Kidney (tissue), 14 donors: ENCODE data around the gene NEDD4. TPM values are rescaled to one million over a fixed set of nuclear protein-coding genes. Genes with fewer than 3 reads are reported as not detected.

Experiments used
- DNase-seq, 5 donors: peaks; one replicate each; pipeline ENCODE4 v3.0.0-alpha.2; 2013 to 2020
- FAIRE-seq: peaks from 2 replicates; lab custom pipeline; 2012; peaks lifted over from hg19 to GRCh38; lab: Jason Lieb, UNC
- H3K27ac ChIP-seq, 2 donors: one replicate each; pipeline ENCODE4 v1.7.0; 2013; ENCODE audit warnings: low read depth in 2 of 2, low read length in 2 of 2, inconsistent platforms in 1 of 2
- H3K27me3 ChIP-seq: one replicate; pipeline ENCODE4 v1.7.1; 2013; ENCODE audit warnings: low read length, inconsistent platforms; ENCODE audit not compliant: control insufficient read depth, insufficient read depth
- H3K36me3 ChIP-seq, 3 donors: one replicate each; pipeline versions ENCODE4 v1.7.0 to v1.7.1; 2013; ENCODE audit warnings: low read length in 3 of 3, control low read depth in 1 of 3, inconsistent platforms in 1 of 3; ENCODE audit not compliant: insufficient read depth in 3 of 3, control insufficient read depth in 2 of 3
- H3K4me1 ChIP-seq, 3 donors: one replicate each; pipeline versions ENCODE4 v1.7.0 to v1.7.1; 2013; ENCODE audit warnings: low read length in 3 of 3, inconsistent platforms in 1 of 3, low read depth in 1 of 3; ENCODE audit not compliant: control insufficient read depth in 2 of 3, insufficient read depth in 2 of 3
- H3K4me3 ChIP-seq, 3 donors: one replicate each; pipeline versions ENCODE4 v1.7.0 to v1.8.1; 2013; ENCODE audit warnings: low read length in 3 of 3, control low read depth in 1 of 3, inconsistent platforms in 1 of 3
- H3K9ac ChIP-seq, 3 donors: one replicate each; pipeline versions ENCODE4 v1.7.0 to v1.7.1; 2013; ENCODE audit warnings: low read length in 3 of 3, control low read depth in 1 of 3, inconsistent platforms in 1 of 3
- H3K9me3 ChIP-seq, 3 donors: one replicate each; pipeline versions ENCODE4 v1.7.0 to v1.7.1; 2013; ENCODE audit warnings: low read length in 3 of 3, control low read depth in 1 of 3, inconsistent platforms in 1 of 3; ENCODE audit not compliant: control insufficient read depth in 2 of 3, insufficient read depth in 1 of 3
- CTCF ChIP-seq: IDR thresholded peaks from 3 replicates; pipeline ENCODE4 v1.5.1; 2012; ENCODE audit warnings: mild to moderate bottlenecking, moderate library complexity, borderline replicate concordance; ENCODE audit not compliant: insufficient read depth; ENCODE audit errors: extremely low read depth
- intact Hi-C: fragments of 100-400 bp; cut with DNase I; formaldehyde crosslinking; loops from one replicate; pipeline ENCODE4 v1.11.1; 2022
- polyA plus RNA-seq: library from polyadenylated mRNA; stranded (reverse); fragments of 350-450 nt; fragmentation: Illumina TruSeq; extraction: RNeasy Lipid Tissue Mini Kit (QIAGEN cat#74804); gene quantifications from one replicate; pipeline ENCODE4 v1.2.3, GENCODE V29; 2014; ENCODE audit warnings: low read depth, low replicate concordance; ENCODE audit not compliant: insufficient read depth
- total RNA-seq: library from RNA; stranded (reverse); fragmentation: NEBNext Ultra II Directional; extraction: Animal tissue kit (Norgen Biotek cat#: 25700); gene quantifications from one replicate; pipeline ENCODE4 v1.2.1, GENCODE V29; 2021
- donor health status: control.
- donor health status: control.
- donor health status: control.
- donor health status: control.
- donor health status: control.
- donor health status: DM: yes; HTN: yes; CAD: no.
- donor health status: Normal renal cell carcinoma (clear cell type).

NEDD4 gene
- total and polyA plus RNA-seq, 2 donors from 2014 or later: 3.3 to 22.3 TPM

DNA sequence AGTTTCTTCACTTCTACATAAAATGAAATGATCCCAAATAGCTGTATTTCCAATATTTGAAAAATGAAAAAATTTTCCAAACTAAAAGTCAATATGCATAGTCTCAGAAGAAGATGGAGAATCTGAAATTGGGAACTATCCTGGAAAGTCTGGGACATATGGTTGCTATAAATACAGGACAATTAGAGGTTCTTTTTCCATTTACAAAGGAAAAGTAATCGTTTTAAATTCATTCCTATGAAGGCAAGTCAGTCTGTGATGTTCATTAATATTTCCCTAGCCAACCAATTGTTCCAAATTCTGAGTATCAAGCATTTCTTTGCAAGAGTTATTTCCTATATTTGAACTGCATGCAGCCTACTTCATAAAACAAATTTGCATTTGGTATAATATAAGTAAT, 102.2 kb downstream of the NEDD4 start:
- no peaks in the 10 kb centered on the region for H3K36me3 ChIP-seq
- no peak for FAIRE-seq
- intact Hi-C loops: no loop called here

DNA sequence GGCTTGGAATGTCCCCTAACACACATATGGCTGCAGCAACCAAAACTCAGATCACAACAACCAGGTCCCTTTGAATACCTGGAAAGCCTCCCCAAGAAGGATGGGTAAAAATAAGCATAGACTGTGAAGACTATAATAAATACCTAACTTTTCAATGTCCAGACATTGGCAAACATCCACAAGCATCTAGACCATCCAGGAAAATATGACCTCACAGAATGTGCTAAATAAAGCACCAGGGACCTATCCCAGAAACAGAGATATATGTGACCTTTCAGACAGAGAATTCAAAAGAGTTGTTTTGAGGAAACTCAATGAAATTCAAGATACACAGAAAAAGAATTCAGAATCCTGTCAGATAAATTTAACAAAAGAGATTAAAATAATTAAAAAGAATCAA, 109.2 kb downstream of the NEDD4 start:
- Histone ChIP-seq H3K4me1 (no peaks in the 10 kb centered on the region), H3K9me3 (no peaks in the 10 kb centered on the region), H3K36me3 (no peaks in the 10 kb centered on the region), H3K4me3 (no peak overlapping the region), H3K9ac (no peak overlapping the region), H3K27me3 (no peaks in the 10 kb centered on the region), H3K27ac (no peak overlapping the region)
- intact Hi-C loops: no loop called here
- TF ChIP-seq CTCF: no peak
- DNase-seq (peak in 1 of 5 donors; percentile 16), FAIRE-seq (no peak)

More for the DNA sequence above, 102.2 kb downstream of the NEDD4 start:
- Histone ChIP-seq H3K27me3 (no peaks in the 10 kb centered on the region), H3K9ac (no peak overlapping the region), H3K9me3 (no peaks in the 10 kb centered on the region), H3K27ac (no peak overlapping the region), H3K4me3 (no peak overlapping the region), H3K4me1 (no peaks in the 10 kb centered on the region)
- DNase-seq: no peak
- no peak for TF ChIP-seq CTCF

DNA sequence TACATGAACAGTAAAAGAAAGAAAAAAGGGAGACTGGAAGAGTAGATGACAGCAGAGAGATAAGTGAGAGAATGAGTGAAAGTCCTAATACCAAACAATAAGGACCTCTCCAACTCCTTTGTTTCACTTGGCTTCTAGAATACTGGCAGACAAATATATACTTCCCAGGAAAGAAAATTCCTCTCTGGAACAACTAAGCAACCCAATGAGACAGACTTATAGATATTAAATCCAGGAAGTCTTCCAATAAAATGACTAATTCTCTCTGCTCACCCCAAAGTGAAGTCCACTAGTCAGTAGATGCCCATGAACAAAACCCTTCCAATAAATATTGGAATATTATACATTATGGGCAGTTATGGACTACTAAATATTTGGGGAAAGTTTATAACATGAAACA, 114.2 kb downstream of the NEDD4 start:
- no peak for TF ChIP-seq CTCF
- FAIRE-seq: no peak
- no peaks in the 10 kb centered on the region for H3K4me1 ChIP-seq
- H3K4me3 ChIP-seq: no peak overlapping the region
- H3K9ac ChIP-seq: no peak overlapping the region
- H3K27ac ChIP-seq: no peak overlapping the region
- no peaks in the 10 kb centered on the region for H3K9me3 ChIP-seq
- H3K27me3 ChIP-seq: no peaks in the 10 kb centered on the region
- no peaks in the 10 kb centered on the region for H3K36me3 ChIP-seq
- intact Hi-C loops: no loop called here
- no peak for DNase-seq
